DMS114 treated with DMSO at 0.1 percent for 48 hours (cell line): ENCODE data around the gene SH3RF3.

Experiments used
- DNase-seq: peaks from one replicate; lab custom pipeline; 2025; ENCODE audit not compliant: unreplicated experiment; lab: John Stamatoyannopoulos, UW

SH3RF3 gene

DNA sequence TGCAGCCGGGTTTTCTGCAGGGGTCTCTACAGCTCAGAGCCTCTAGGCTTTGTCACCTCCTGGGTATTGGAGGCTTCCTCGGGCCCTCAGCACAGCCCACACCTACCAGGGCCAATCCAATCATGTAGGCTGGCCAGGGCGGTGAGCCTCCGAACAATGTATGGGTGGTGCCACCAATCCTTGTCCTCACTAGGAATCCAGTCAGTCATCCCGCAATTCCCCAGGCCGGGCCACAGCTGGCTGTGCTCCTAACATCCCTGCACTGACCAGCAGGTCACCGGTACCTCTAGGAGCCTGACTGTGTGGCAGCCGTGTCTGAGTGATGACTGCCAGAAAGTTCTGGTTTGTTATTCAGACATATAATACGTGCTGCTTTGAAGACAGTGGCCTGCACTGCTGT is 129.4 kb downstream of the SH3RF3 start:
- DNase-seq, result no peak

GRCh38 chr2:109258905-109259540 is 130.0 kb downstream of the SH3RF3 start:
- DNase-seq, result no peak

DNA sequence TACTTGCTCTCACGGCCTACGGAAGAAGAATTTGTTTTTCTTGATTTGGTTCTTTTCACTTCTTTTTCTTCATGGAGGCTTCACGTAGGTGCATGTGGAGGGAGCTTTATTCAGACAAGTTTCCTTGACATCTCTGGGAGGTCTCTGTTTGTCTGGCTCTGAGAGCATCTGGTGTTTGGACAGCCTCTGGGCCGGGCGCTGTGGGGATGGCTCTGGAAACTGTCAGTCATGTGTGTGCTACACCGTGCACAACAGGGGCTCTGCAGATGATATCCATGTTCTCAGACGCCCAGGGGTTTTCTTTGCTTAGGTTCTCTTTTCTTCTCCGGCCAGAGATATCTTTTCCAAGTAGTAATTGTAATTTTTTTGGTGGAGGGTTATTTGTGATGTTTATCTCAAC is 130.7 kb downstream of the SH3RF3 start:
- DNase-seq, result no peak

- no peak for DNase-seq
Observed at GRCh38 chr2:109260116-109260855, 131.3 kb downstream of the SH3RF3 start.

- no peak for DNase-seq
Observed at GRCh38 chr2:109260886-109261700, 132.1 kb downstream of the SH3RF3 start.

DNA sequence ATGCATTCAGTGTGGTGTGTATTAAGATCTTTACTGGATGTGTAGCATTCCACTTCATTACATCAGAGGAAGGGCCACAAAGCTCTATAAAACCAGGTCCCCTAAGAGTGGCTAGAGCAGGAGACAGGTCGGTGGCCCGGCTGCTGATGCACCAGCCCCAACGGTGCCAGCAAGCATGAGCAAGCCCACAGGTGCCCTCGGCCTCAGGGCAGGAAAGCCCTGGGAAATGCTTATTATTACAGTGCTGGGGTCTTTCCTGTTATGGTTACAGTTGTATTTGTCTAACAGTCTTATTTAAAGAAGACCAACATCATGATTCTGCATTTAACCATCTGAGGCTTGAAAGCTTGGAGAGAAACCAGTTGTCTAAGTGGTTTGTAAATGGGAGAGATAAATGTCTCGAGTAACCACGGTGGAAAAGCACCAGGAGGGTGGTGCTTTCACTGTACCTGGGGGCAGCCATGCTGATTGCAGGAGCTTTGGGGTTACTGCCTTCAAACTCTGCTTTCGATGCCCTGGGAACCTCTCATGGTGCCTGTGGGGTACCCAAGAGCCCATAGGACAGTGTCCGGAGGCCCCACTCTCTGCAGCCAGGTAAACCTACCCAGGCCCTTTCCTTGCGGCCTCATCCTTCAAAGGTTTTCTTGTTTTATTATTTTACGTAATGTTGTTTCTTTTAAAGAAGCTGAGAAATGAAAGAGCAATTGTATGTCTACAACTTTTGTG is 133.1 kb downstream of the SH3RF3 start:
- DNase-seq, result no peak

- no peak for DNase-seq
Observed at GRCh38 chr2:109264595-109265328, 135.8 kb downstream of the SH3RF3 start.

DNA sequence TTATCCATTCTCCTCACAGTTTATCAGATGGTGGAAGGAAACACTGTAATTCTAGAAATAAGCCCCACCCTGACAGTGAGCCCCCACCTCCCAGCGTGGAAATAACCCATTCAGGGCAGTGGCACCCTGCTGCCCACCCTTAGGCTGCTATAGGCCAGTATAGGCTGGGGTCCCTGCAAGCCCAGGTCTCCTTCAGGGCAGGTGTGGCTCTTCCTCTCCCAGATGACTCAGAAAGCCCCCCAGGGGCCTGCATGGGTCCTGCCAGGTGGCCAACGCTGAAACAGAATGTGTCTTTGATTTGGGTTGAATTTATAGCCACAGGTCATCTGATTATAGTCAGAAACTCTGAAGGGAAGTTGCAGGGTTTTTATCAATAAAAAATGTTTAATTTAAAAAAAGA is 136.4 kb downstream of the SH3RF3 start:
- DNase-seq, result no peak

- no peak for DNase-seq
Observed at GRCh38 chr2:109265953-109266352, 136.9 kb downstream of the SH3RF3 start.

DNA sequence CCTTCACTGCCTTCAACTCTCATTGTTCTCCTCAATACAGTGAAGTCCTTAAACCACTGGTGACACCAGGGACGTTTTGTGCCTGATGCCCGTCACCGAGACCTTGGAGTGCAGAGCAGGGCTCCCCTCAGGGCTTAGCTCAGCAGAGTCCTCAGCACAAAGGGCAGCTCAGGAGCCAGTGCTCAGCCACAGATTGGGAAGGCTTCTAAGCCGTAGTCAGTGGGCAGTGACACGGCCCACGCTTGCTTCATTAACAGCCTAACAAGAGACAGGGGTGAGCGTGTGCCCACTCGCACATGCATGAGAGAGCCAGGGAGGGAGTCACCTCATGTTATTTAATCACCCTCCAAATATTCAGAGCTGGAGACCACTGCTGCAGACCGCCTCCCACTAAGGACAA is 137.5 kb downstream of the SH3RF3 start:
- no peak for DNase-seq

DNA sequence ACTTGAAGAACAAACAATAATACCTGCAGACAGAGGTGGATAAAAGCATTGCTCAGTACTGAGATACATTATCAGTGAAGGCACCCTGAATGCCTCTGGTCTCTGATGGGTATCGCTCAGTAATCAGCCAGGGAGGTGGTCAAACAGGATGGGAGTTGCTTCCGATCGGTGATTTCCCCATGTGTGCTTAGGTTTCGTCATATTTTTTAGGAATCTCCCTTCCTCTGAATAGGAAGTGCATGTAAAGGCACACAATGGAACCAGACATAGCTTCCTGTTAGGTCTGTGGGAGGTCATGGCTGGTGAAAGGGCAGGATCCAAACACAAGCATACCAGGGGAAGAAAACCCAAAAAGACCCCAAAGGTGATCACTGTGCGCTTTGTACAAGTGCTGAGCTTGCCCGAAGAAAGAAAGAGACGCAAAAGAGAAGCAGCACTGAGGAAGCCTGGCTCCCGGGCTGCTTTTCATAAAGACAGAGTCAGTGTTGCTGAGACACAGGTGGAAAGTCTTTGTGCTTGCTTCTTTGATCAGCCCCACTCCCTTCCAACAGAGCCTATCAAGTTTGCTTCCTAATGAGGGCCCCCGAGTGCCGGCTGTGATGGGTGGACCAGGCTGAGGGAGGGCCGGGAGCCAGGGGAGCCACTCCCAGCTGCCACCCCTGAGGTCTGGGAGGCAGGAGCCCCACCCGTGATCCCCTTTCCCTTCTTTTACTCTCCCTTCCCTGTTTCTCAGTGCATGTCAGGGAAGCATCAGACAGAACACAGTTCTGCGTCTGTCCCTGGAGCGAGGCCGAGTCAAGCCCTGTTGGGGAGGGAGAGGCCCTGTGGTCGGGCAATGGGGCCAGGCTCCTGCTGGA is 138.2 kb downstream of the SH3RF3 start:
- no peak for DNase-seq

- DNase-seq, result no peak
Observed at GRCh38 chr2:109268916-109269315, 139.9 kb downstream of the SH3RF3 start.

DNA sequence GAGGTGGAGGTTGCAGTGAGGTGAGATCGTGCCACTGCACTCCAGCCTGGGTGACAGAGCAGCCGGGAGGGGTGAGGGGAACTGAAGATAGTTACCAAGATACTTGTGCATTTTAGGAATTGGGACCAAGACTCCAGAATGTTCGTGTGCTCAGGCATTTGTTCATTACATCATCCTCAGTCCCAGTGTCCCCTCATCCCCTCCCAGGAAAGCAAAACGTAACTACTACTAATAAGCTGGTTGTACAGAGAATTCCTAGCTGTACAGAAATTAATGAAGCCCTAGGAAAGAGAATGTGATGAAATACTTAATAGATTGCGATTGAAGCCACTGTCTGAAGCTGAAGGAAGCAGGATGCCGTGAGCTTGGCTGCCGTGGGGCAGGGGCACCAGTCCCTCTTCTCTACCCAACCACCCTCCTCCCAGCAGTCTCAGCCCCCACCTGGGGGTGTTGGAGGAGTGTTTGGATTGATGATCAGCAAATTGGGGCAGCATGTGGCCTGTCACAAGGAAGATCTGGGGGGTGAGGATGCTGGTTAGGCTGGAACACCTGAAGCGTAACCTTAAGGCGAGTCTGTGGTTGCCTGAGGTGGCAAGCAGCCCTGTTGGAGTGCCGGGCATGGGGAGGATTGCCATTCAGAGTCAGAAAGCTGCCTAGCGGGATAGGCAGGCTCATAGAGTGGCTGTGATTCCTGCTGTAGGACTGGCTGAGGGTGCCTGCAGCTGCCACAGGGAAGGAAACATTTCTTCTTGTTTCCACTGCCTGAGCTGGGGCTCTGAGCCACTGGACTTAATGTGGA is 140.9 kb downstream of the SH3RF3 start:
- no peak for DNase-seq

DNA sequence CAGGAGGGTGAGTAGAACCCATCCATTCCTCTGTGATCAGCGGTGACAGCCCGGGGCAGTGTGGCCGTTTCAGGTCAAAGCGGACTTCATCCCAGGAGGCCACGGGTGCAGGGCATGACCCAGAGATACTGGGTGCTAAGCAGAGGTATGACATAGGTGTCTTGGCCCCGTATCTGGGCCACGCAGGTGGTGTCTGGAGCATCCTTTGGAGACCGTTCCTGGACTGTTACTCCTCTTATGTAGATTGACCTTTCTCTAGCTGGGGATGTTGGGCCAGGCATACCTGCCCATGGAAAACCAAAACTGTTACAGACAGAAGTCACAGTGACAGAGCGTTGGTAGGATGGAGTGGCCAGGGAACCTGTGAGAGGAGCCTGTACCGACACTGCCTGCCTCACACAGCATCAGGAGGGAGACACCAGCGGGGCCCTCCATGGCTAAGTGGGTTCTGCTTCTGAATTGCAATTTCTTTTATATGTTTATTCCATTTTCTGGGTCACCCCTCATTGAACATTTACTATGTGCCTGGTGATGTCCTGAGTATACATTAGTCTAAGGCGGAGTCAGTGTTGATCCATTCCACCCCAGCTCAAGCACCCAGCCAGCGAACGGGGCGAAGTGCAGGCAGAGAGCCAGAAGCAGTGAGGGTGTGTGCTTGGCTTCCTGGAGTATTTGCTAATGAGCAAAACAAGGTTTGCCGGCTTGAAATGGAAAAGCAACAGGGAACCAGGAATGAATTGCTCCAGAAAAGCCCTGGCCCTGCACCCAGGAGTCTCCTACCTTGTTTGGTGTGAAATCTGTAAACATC is 141.7 kb downstream of the SH3RF3 start:
- no peak for DNase-seq

- DNase-seq, result no peak
Observed at GRCh38 chr2:109271920-109272319, 142.9 kb downstream of the SH3RF3 start.

DNA sequence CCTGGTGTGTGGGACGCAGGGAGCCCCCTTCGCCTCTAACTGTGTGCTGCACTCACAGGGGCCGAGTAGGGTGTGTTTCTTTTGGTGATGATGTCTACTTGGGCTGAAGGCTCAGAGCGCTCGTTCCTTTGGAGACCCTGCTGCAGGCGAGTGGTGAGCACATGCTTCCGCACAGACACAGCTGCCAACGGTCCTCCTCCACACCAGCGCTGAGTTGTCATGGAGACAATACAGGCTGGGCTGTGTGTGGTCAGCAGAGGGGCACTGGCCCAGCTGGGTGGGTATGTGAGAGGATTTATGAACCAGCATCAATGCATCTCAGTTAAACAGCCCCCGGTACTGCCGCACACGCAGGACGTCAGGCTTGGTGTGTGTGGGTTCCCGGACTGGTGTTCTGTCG is 143.5 kb downstream of the SH3RF3 start:
- DNase-seq, result no peak

GRCh38 chr2:109275120-109276012 is 146.4 kb downstream of the SH3RF3 start:
- DNase-seq, result no peak
